ENCODE measurements around the gene ZNF556.

- TF ChIP-seq POLR2AphosphoS5 (IDR thresholded peaks at IDR 0.05; ENCODE audit: low read depth, low read length) (no peak), TCF7L2 (IDR thresholded peaks at IDR 0.05; ENCODE audit: low read depth, low read length) (no peak)
- TF ChIP-seq, protein P1, sequence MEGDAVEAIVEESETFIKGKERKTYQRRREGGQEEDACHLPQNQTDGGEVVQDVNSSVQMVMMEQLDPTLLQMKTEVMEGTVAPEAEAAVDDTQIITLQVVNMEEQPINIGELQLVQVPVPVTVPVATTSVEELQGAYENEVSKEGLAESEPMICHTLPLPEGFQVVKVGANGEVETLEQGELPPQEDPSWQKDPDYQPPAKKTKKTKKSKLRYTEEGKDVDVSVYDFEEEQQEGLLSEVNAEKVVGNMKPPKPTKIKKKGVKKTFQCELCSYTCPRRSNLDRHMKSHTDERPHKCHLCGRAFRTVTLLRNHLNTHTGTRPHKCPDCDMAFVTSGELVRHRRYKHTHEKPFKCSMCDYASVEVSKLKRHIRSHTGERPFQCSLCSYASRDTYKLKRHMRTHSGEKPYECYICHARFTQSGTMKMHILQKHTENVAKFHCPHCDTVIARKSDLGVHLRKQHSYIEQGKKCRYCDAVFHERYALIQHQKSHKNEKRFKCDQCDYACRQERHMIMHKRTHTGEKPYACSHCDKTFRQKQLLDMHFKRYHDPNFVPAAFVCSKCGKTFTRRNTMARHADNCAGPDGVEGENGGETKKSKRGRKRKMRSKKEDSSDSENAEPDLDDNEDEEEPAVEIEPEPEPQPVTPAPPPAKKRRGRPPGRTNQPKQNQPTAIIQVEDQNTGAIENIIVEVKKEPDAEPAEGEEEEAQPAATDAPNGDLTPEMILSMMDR (IDR thresholded peaks at IDR 0.05) = no peak
Measured at GRCh38 chr19:2905918-2906519, 38.9 kb downstream of the ZNF556 start.

All from Panc1 (cell line).